HCT116 (cell line): Measurements from ENCODE around the gene PDE1A. TPM values are rescaled to one million over a fixed set of nuclear protein-coding genes. Genes with fewer than 3 reads are reported as not detected.

ENCODE experiments used
- ATAC-seq: fragments of 200-7000 bp; cut with Tn5 transposase; 2 replicates; pipeline ENCODE4 v1.9.1; 2020; ENCODE audit warnings: mild to moderate bottlenecking, moderate library complexity
- BruUV-seq: library from RNA; stranded (reverse); fragments of 400-500 nt; replicated peaks from 2 replicates; lab custom pipeline; 2021; lab: Mats Ljungman, UMichigan
- CTCF ChIA-PET: fragments of 300-600 bp; sonication (Branson Sonifier 250); formaldehyde crosslinking; loops from one replicate; lab custom pipeline; 2021; ENCODE audit warnings: antibody characterized with exemption; lab: Charles Lee
- POLR2A ChIA-PET: fragments of 300-600, 350-600 bp; sonication (Branson Sonifier 250); formaldehyde crosslinking; loops from one replicate; lab custom pipeline; 2021; ENCODE audit warnings: antibody characterized with exemption; lab: Charles Lee
- RAD21 ChIA-PET, 2 experiments: fragments of 300-600 bp; sonication (Branson Sonifier 250); formaldehyde crosslinking; loops; one replicate each; lab custom pipeline; 2023; ENCODE audit warnings: low total read pairs in 2 of 2; ENCODE audit not compliant: uncharacterized antibody in 2 of 2, unreplicated experiment in 2 of 2, low non-redundant PET in 1 of 2; lab: Charles Lee
- DNase-seq: peaks from one replicate; pipeline ENCODE4 v3.0.0-alpha.2; 2010; ENCODE audit warnings: low read depth, low spot score
- H2AFZ ChIP-seq: fragments of 200-600 bp; shearing (Covaris generic), sonication (generic); 2 replicates; pipeline ENCODE4 v1.6.1; 2017; ENCODE audit warnings: low read depth, mixed run types, mixed read lengths, antibody characterized with exemption, low read length; ENCODE audit not compliant: poor library complexity, severe bottlenecking
- H3K27ac ChIP-seq: 2 replicates; pipeline ENCODE4 v1.5.1; 2012; ENCODE audit warnings: low read depth, low read length
- H3K27me3 ChIP-seq: fragments of 200-600 bp; sonication (generic); 2 replicates; pipeline ENCODE4 v1.6.1; 2016; ENCODE audit warnings: mixed run types, low read length, mixed read lengths; ENCODE audit not compliant: insufficient read depth
- H3K36me3 ChIP-seq, 2 experiments: fragments of 200-500 bp in 1 of 2; fragments of 200-600 bp in 1 of 2; sonication (Bioruptor generic) in 1 of 2; sonication (generic) in 1 of 2; 2 replicates each; pipeline versions ENCODE4 v1.5.1 to v1.6.1; 2014 to 2016; ENCODE audit warnings: low read length in 2 of 2, inconsistent platforms in 1 of 2, mixed read lengths in 1 of 2, mixed run types in 1 of 2; ENCODE audit not compliant: insufficient read depth in 2 of 2, control insufficient read depth in 1 of 2
- H3K4me1 ChIP-seq, 2 experiments: fragments of 200-600 bp in 1 of 2; sonication (generic) in 1 of 2; 2 replicates each; pipeline versions ENCODE4 v1.5.1 to v1.6.1; 2012 to 2017; ENCODE audit warnings: low read length in 2 of 2, inconsistent platforms in 1 of 2, mild to moderate bottlenecking in 1 of 2, mixed read lengths in 1 of 2, mixed run types in 1 of 2, moderate library complexity in 1 of 2; ENCODE audit not compliant: insufficient read depth in 2 of 2, control insufficient read depth in 1 of 2
- H3K4me2 ChIP-seq: fragments of 200-600 bp; sonication (generic); 2 replicates; pipeline ENCODE4 v1.6.1; 2017; ENCODE audit warnings: mixed run types, low read length, mixed read lengths
- H3K4me3 ChIP-seq, 2 experiments: fragments of 200-600 bp in 1 of 2; sonication (generic) in 1 of 2; replicated peaks in 1 of 2; 2 replicates each; pipeline ENCODE4 v1.5.1; 2011 to 2016; ENCODE audit warnings: low read length in 2 of 2, control low read depth in 1 of 2, low read depth in 1 of 2, mild to moderate bottlenecking in 1 of 2, mixed read lengths in 1 of 2, mixed run types in 1 of 2
- H3K79me2 ChIP-seq: fragments of 200-600 bp; sonication (generic); 2 replicates; pipeline ENCODE4 v1.6.1; 2017; ENCODE audit warnings: mild to moderate bottlenecking, mixed run types, low read length, moderate library complexity, mixed read lengths; ENCODE audit not compliant: insufficient read depth
- H3K9ac ChIP-seq: fragments of 200-600 bp; sonication (generic); 2 replicates; pipeline ENCODE4 v1.6.1; 2016; ENCODE audit warnings: low read length, mixed read lengths
- H3K9me2 ChIP-seq: fragments of 200-600 bp; sonication (generic), shearing (Covaris generic); 2 replicates; pipeline ENCODE4 v1.6.1; 2017; ENCODE audit warnings: mixed run types, mild to moderate bottlenecking, moderate library complexity; ENCODE audit not compliant: insufficient read depth
- H3K9me3 ChIP-seq, 2 experiments: fragments of 200-500 bp in 1 of 2; fragments of 200-600 bp in 1 of 2; sonication (Bioruptor generic) in 1 of 2; sonication (generic) in 1 of 2; 2 replicates each; pipeline ENCODE4 v1.6.1; 2014 to 2017; ENCODE audit warnings: low read length in 2 of 2, mixed read lengths in 2 of 2, inconsistent platforms in 1 of 2, low read depth in 1 of 2, mild to moderate bottlenecking in 1 of 2, mixed run types in 1 of 2, moderate library complexity in 1 of 2; ENCODE audit not compliant: control insufficient read depth in 1 of 2, insufficient read depth in 1 of 2
- H4K20me1 ChIP-seq: fragments of 200-600 bp; sonication (generic), shearing (Covaris generic); 2 replicates; pipeline ENCODE4 v1.6.1; 2017; ENCODE audit warnings: mixed run types, mild to moderate bottlenecking, moderate library complexity; ENCODE audit not compliant: insufficient read depth
- CEBPB ChIP-seq: IDR thresholded peaks from 2 replicates; pipeline ENCODE4 v1.6.1; 2012; ENCODE audit warnings: low read depth
- EGR1 ChIP-seq: IDR thresholded peaks from 2 replicates; pipeline ENCODE4 v1.6.1; 2012; ENCODE audit warnings: low read depth
- EZH2 ChIP-seq: fragments of 200-600 bp; sonication (generic); IDR thresholded peaks from 2 replicates; pipeline ENCODE4 v1.6.1; 2017; ENCODE audit warnings: antibody characterized with exemption, mixed run types
- EZH2phosphoT487 ChIP-seq: fragments of 200-600 bp; IDR thresholded peaks from 2 replicates; pipeline ENCODE4 v1.6.1; 2018; ENCODE audit warnings: antibody characterized with exemption, borderline replicate concordance
- POLR2A ChIP-seq: IDR thresholded peaks from 2 replicates; pipeline ENCODE4 v1.7.0; 2011; ENCODE audit warnings: borderline replicate concordance; ENCODE audit not compliant: insufficient read depth, insufficient read length; ENCODE audit errors: extremely low read depth
- POLR2AphosphoS5 ChIP-seq: IDR thresholded peaks from 2 replicates; pipeline ENCODE4 v1.6.1; 2011; ENCODE audit warnings: mild to moderate bottlenecking, low read depth, low read length, moderate library complexity
- RAD21 ChIP-seq: IDR thresholded peaks from 2 replicates; pipeline ENCODE4 v1.6.1; 2012; ENCODE audit warnings: low read depth, mild to moderate bottlenecking
- SIN3A ChIP-seq: IDR thresholded peaks from 2 replicates; pipeline ENCODE4 v1.6.1; 2012; ENCODE audit warnings: low read depth
- ZFX ChIP-seq: fragments of 450-650 bp; IDR thresholded peaks from 2 replicates; pipeline ENCODE4 v1.6.1; 2017
- intact Hi-C: fragments of 100-400 bp; cut with micrococcal nuclease; formaldehyde crosslinking; loops from 2 replicates; pipeline ENCODE4 v1.10.0; 2022
- total RNA-seq: library from RNA; stranded (reverse); gene quantifications from one replicate; pipeline ENCODE4 v1.2.1, GENCODE V29; 2021; ENCODE audit not compliant: unreplicated experiment
- TF ChIP-seq, protein P1 (sequence below): IDR thresholded peaks from 2 replicates; pipeline ENCODE4 v1.6.1; 2012
- TF ChIP-seq, protein P2 (sequence below): IDR thresholded peaks from 2 replicates; pipeline ENCODE4 v1.6.1; 2012; ENCODE audit warnings: low read depth
- TF ChIP-seq, protein P3 (sequence below), 3 experiments: fragments of 200-600 bp in 1 of 3; sonication (generic) in 1 of 3; IDR thresholded peaks in 2 of 3; conservative IDR thresholded peaks in 1 of 3; 2 replicates each; pipeline ENCODE4 v1.5.1; 2012 to 2017; ENCODE audit warnings: low read depth in 2 of 3, low read length in 2 of 3, antibody characterized with exemption in 1 of 3, borderline replicate concordance in 1 of 3, control low read depth in 1 of 3, mild to moderate bottlenecking in 1 of 3, mixed read lengths in 1 of 3, mixed run types in 1 of 3, moderate library complexity in 1 of 3; ENCODE audit not compliant: insufficient read depth in 1 of 3
- TF ChIP-seq, protein P4 (sequence below): IDR thresholded peaks from 2 replicates; pipeline ENCODE4 v1.6.1; 2012

The PDE1A gene
- total RNA-seq, 1 experiment from 2014 or later = 0.12 TPM

- BruUV-seq = no TSS peak
- H3K27ac ChIP-seq = no peak overlapping the region
- TF ChIP-seq, protein P1, sequence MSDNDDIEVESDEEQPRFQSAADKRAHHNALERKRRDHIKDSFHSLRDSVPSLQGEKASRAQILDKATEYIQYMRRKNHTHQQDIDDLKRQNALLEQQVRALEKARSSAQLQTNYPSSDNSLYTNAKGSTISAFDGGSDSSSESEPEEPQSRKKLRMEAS = no peak
- TF ChIP-seq SIN3A (no peak), EGR1 (no peak), EZH2phosphoT487 (no peak), RAD21 (no peak), ZFX (no peak), POLR2A (no peak), EZH2 (no peak), CEBPB (no peak), POLR2AphosphoS5 (no peak)
- TF ChIP-seq, protein P2, sequence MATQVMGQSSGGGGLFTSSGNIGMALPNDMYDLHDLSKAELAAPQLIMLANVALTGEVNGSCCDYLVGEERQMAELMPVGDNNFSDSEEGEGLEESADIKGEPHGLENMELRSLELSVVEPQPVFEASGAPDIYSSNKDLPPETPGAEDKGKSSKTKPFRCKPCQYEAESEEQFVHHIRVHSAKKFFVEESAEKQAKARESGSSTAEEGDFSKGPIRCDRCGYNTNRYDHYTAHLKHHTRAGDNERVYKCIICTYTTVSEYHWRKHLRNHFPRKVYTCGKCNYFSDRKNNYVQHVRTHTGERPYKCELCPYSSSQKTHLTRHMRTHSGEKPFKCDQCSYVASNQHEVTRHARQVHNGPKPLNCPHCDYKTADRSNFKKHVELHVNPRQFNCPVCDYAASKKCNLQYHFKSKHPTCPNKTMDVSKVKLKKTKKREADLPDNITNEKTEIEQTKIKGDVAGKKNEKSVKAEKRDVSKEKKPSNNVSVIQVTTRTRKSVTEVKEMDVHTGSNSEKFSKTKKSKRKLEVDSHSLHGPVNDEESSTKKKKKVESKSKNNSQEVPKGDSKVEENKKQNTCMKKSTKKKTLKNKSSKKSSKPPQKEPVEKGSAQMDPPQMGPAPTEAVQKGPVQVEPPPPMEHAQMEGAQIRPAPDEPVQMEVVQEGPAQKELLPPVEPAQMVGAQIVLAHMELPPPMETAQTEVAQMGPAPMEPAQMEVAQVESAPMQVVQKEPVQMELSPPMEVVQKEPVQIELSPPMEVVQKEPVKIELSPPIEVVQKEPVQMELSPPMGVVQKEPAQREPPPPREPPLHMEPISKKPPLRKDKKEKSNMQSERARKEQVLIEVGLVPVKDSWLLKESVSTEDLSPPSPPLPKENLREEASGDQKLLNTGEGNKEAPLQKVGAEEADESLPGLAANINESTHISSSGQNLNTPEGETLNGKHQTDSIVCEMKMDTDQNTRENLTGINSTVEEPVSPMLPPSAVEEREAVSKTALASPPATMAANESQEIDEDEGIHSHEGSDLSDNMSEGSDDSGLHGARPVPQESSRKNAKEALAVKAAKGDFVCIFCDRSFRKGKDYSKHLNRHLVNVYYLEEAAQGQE = no peak
- TF ChIP-seq, protein P3, sequence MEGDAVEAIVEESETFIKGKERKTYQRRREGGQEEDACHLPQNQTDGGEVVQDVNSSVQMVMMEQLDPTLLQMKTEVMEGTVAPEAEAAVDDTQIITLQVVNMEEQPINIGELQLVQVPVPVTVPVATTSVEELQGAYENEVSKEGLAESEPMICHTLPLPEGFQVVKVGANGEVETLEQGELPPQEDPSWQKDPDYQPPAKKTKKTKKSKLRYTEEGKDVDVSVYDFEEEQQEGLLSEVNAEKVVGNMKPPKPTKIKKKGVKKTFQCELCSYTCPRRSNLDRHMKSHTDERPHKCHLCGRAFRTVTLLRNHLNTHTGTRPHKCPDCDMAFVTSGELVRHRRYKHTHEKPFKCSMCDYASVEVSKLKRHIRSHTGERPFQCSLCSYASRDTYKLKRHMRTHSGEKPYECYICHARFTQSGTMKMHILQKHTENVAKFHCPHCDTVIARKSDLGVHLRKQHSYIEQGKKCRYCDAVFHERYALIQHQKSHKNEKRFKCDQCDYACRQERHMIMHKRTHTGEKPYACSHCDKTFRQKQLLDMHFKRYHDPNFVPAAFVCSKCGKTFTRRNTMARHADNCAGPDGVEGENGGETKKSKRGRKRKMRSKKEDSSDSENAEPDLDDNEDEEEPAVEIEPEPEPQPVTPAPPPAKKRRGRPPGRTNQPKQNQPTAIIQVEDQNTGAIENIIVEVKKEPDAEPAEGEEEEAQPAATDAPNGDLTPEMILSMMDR (IDR thresholded peaks at IDR 0.05 in 2 of 3, conservative IDR thresholded peaks at IDR 0.05 in 1 of 3; ENCODE audit: borderline replicate concordance in 1 of 3, insufficient read depth in 1 of 3, low read depth in 2 of 3, low read length in 2 of 3) = no peak
- TF ChIP-seq, protein P4, sequence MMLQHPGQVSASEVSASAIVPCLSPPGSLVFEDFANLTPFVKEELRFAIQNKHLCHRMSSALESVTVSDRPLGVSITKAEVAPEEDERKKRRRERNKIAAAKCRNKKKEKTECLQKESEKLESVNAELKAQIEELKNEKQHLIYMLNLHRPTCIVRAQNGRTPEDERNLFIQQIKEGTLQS = no peak
Observed at GRCh38 chr2:182420669-182421068, 6.2 kb downstream of the PDE1A start.

More at GRCh38 chr2:182420669-182421068, 6.2 kb downstream of the PDE1A start:
- RAD21 ChIA-PET = no interaction called here
- Histone ChIP-seq H3K4me2 (no peak overlapping the region), H3K4me3 (no peak overlapping the region), H3K79me2 (no peaks in the 10 kb centered on the region), H2AFZ (no peak overlapping the region), H4K20me1 (no peaks in the 10 kb centered on the region), H3K4me1 (no peaks in the 10 kb centered on the region), H3K9me2 (no peaks in the 10 kb centered on the region), H3K9me3 (no peaks in the 10 kb centered on the region), H3K27me3 (no peaks in the 10 kb centered on the region), H3K9ac (no peak overlapping the region), H3K36me3 (no peaks in the 10 kb centered on the region)
- intact Hi-C loops = no loop called here
- CTCF ChIA-PET = no interaction called here
- POLR2A ChIA-PET = no interaction called here
- ATAC-seq (no peak), DNase-seq (no peak)
